HG02885 (cell line): Measurements from ENCODE around the gene EEIG2.
A peak's percentile ranks its signal among the peaks of the same experiment; 100 is the strongest.
"Not testable (repeated sequence)": the region's sequence is repeated elsewhere in the genome, so short reads cannot be mapped to it uniquely, and the experiment has no call there.

ENCODE experiments used
- ATAC-seq: cut with Tn5 transposase; IDR thresholded peaks from one replicate; pipeline ENCODE4 v1.9.1; 2021; ENCODE audit warnings: mild to moderate bottlenecking; ENCODE audit not compliant: unreplicated experiment, poor library complexity

EEIG2 gene

GRCh38 chr1:108559215-108560186, at the start of gene EEIG2:
TSS of gene EEIG2 (plus strand) at chr1:108560100. CDS start at chr1:108560429, 329 bp downstream.
- peak; percentile 73 for ATAC-seq

DNA sequence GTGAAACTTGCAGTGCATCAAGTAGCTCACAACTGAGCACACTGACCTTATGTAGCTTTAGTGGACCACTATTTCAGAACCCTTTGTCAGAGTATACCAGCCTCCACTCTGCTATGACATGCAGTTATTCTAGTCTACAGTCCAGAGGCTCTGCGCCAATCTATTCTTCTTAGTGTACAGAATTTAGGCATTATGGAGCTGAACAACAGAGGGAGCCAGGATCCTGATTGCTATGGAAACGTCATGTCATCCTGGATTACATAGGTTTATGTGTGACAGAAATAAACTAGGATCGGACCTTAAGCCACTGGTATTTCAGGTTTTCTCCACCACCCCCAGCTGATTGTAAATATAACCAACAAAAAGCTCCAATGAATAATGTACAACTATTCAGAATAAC, 48.1 kb upstream of the EEIG2 start:
- ATAC-seq = no peak

- ATAC-seq = no peak
Observed at GRCh38 chr1:108512239-108513043, 47.5 kb upstream of the EEIG2 start.

DNA sequence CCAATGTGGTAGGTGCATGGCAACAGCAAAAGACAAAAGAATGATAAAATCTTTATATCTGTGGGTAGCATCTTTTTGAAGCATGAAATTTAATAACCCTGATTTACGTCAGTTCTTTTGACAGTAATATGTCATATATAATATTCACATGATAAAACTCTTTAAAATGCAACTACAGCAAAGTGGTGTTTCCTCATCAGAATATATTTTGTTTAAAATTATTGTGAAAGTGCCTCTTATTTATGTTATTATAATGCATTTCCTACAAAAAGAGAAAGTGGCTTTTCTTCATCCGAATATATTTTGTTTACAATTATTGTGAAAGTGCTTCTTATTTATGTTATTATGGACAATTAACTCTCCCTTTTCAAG, 46.9 kb upstream of the EEIG2 start:
- no peak for ATAC-seq

DNA sequence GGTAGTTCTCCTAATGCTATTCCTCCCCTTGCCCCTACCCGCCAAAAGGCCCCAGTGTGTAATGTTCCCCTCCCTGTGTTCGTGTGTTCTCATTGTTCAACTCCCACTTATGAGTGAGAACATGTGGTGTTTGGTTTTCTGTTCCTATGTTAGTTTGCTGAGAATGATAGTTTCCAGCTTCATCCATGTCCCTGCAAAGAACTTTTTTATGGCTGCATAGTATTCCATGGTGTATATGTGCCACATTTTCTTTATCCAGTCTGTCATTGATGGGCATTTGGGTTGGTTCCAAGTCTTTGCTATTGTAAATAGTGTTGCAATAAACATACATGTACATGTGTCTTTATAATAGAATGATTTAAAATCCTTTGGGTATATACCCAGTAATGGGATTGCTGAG, 46.0 kb upstream of the EEIG2 start:
- ATAC-seq = not testable (repeated sequence)

GRCh38 chr1:108517301-108517897, 42.5 kb upstream of the EEIG2 start:
- ATAC-seq = not testable (repeated sequence)

- no peak for ATAC-seq
Observed at GRCh38 chr1:108521990-108522393, 37.9 kb upstream of the EEIG2 start.

DNA sequence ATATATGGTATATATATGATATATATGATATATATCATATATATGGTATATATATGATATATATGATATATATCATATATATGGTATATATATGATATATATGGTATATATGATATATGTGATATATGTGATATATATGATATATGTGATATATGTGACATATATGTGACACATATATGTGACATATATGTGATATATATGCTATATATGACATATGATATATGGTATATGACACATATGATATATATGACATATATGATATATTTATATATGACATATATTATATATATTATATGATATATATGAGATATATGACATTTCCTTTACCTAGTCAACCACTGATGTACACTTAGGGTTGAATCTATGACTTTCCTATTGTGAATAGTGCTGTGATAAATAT, 36.1 kb upstream of the EEIG2 start:
- ATAC-seq = no peak

DNA sequence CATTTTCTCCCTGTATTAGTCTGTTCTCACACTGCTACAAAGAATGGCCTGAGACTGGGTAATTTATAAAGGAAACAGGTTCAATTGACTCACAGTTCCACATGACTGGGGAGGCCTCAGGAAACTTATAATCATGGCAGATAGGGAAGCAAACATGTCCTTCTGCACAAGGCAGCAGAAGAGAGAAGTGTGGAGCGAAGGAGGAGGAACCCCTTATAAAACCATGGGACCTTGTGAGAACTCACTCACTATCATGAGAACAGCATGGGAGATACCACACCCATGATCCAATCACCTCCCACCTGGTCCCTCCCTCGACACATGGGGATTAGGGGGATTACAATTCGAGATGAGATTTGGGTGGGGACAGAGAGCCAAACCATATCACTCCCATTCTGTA, 35.2 kb upstream of the EEIG2 start:
- ATAC-seq = no peak

GRCh38 chr1:108527135-108527534, 32.8 kb upstream of the EEIG2 start:
- no peak for ATAC-seq

DNA sequence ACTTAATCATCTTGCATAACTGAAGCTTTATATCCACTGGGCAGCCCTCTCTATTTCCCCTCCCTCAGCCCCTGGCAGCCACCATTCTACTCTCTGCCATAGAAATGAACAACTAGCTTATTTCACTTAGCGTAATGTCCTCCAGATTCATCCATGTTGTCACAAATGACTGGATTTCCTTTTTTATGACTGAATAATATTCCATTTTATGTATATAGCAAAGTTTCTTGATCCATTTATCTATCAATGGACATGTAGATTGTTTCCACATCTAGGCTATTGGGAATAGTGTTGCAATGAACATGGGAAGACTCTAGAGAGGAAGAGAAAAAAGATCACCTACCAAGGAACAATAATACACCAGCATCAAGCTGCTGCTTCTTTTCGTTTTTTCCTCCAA, 32.1 kb upstream of the EEIG2 start:
- ATAC-seq = no peak

DNA sequence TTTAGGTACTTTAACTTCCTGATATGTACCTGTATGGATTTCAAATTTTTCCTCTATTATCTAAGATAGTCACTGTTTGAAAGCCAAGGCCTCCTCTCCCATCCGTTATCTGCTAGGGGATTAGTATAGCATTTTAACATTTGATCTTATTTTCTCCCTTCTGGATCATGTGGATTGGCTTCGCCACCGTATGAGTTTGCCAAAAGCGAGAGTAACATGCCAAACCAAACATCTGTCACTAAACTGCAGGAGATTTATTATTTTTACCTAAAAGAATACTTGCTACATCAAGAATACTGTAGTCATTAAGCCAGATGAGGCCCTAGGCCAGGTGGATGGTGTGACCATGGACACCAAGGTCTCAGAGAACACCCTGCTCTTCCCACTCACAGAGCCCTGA, 28.5 kb upstream of the EEIG2 start:
- ATAC-seq = no peak

- ATAC-seq = no peak
Observed at GRCh38 chr1:108532730-108533129, 27.2 kb upstream of the EEIG2 start.

DNA sequence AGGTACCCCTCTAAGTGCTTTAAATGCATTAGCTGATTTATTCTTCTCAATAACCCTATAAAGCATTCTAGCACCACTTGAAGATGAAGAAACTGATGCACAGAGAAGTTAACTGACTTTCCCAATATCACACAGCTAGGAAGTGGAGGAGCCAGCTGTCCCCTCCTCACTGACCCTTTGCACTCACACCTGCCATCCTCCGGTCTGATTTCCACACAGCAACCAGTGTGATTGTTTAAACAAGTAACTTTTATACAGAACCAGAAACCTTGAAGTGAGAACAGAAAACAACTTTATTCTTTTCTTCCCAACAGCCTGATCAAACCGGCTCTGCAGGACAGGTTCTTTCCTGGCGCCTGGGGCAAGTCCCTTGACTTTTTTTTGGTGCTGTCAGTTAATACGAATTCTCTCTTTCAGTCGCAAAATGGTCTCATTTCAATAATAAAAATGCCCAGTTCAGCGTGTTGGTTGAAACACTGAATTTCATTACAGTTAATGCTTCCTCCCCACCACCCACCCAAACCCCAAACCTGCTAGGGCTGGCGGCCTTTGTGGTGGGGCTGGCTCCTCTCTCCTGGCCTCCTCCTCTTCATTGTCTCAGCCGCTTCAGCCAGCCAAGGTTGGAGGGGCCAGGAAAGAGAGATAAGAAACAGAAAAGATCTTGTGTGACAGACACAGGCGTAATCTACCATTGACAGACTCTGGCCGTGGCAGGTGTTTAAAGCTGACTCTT, 26.4 kb upstream of the EEIG2 start:
- ATAC-seq = peak; percentile 79

DNA sequence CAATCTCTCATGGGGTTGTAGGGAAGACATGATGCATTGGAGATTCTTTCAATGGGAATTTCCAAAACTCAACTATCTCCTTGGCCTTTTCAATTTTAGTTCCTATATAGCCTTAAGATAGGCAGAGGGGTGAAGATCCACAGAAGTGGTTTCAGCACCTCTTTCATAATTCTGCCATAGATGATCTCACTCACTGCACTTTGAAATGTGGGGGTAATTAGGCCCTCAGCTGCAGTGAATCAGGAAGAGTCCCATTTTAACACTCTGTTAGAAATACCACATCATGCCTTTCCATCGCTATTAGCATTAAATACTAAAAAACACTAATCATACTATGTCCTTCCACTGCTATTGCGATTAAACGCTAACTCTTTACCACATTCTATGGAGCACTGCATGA, 25.1 kb upstream of the EEIG2 start:
- no peak for ATAC-seq

DNA sequence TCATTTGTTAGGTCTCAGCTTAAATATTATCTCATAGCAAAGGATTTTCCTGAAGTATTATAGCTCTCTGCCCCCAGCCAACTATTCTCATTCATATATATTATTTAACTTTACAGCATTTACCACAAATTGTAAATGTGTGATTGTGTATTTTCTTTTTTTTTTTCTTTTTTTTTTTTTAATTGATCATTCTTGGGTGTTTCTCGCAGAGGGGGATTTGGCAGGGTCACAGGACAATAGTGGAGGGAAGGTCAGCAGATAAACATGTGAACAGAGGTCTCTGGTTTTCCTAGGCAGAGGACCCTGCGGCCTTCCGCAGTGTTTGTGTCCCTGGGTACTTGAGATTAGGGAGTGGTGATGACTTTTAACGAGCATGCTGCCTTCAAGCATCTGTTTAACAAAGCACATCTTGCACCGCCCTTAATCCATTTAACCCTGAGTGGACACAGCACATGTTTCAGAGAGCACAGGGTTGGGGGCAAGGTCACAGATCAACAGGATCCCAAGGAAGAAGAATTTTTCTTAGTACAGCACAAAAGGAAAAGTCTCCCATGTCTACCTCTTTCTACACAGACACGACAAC, 24.5 kb upstream of the EEIG2 start:
- ATAC-seq = not testable (repeated sequence)

DNA sequence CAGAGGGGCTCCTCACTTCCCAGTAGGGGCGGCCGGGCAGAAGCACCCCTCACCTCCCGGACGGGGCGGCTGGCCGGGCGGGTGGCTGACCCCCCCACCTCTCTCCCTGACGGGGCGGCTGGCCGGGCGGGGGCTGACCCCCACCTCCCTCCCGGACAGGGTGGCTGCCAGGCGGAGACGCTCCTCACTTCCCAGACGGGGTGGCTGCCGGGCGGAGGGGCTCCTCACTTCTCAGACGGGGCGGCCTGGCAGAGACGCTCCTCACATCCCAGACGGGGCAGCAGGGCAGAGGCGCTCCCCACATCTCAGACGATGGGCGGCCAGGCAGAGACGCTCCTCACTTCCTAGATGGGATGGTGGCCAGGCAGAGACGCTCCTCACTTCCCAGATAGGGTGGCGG, 23.9 kb upstream of the EEIG2 start:
- not testable (repeated sequence) for ATAC-seq

DNA sequence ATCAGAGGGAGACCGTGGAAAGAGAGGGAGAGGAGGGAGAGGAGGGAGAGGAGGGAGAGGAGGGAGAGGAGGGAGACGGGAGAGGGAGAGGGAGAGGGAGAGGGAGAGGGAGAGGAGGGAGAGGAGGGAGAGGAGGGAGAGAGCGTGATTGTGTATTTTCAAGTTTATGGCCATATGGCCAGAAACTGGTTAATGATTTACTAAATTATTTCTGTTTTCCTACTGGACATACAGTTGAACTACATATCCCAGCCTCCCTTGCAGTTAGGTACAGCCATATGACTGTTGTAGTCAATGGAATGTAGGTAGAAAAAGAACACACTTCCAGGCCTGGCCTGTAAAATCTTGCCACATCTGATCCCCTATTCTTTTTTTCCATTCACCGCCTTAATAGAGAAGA, 23.1 kb upstream of the EEIG2 start:
- ATAC-seq = not testable (repeated sequence)

GRCh38 chr1:108537976-108538375, 21.9 kb upstream of the EEIG2 start:
- ATAC-seq = no peak

GRCh38 chr1:108540977-108541376, 18.9 kb upstream of the EEIG2 start:
- no peak for ATAC-seq
